Measurements from ENCODE around the gene METTL9.
"Not testable (repeated sequence)": the region's sequence is repeated elsewhere in the genome, so short reads cannot be mapped to it uniquely, and the experiment has no call there.

The METTL9 gene

GRCh38 chr16:21611198-21611555, 11.8 kb downstream of the METTL9 start:
- DNase-seq: no peak

- DNase-seq: no peak
Observed at GRCh38 chr16:21611556-21612384, 12.4 kb downstream of the METTL9 start.

- DNase-seq: no peak
Observed at GRCh38 chr16:21613361-21613760, 14.0 kb downstream of the METTL9 start.

- DNase-seq: no peak
Observed at GRCh38 chr16:21613781-21614180, 14.4 kb downstream of the METTL9 start.

GRCh38 chr16:21614896-21615295, 15.5 kb downstream of the METTL9 start:
- DNase-seq: no peak

- DNase-seq: no peak
Observed at GRCh38 chr16:21617607-21618006, 18.2 kb downstream of the METTL9 start.

- DNase-seq: no peak
Observed at GRCh38 chr16:21618281-21618680, 18.9 kb downstream of the METTL9 start.

- DNase-seq: no peak
Observed at GRCh38 chr16:21619765-21620425, 20.5 kb downstream of the METTL9 start.

- DNase-seq: no peak
Observed at GRCh38 chr16:21620592-21620991, 21.2 kb downstream of the METTL9 start.

GRCh38 chr16:21622545-21622944, 23.2 kb downstream of the METTL9 start:
- no peak for DNase-seq

GRCh38 chr16:21625026-21625425, 25.6 kb downstream of the METTL9 start:
- DNase-seq: no peak

GRCh38 chr16:21626659-21627277, 27.4 kb downstream of the METTL9 start:
- no peak for DNase-seq

- DNase-seq: no peak
Observed at GRCh38 chr16:21628121-21628726, 28.8 kb downstream of the METTL9 start.

- no peak for DNase-seq
Observed at GRCh38 chr16:21628772-21629171, 29.4 kb downstream of the METTL9 start.

GRCh38 chr16:21629616-21630539, 30.5 kb downstream of the METTL9 start:
- DNase-seq: not testable (repeated sequence)

- DNase-seq: not testable (repeated sequence)
Observed at GRCh38 chr16:21630866-21631265, 31.5 kb downstream of the METTL9 start.

GRCh38 chr16:21631376-21631775, 32.0 kb downstream of the METTL9 start:
- DNase-seq: not testable (repeated sequence)

GRCh38 chr16:21631951-21632575, 32.7 kb downstream of the METTL9 start:
- not testable (repeated sequence) for DNase-seq

GRCh38 chr16:21634216-21634615, 34.8 kb downstream of the METTL9 start:
- no peak for DNase-seq

GRCh38 chr16:21635694-21636093, 36.3 kb downstream of the METTL9 start:
- not testable (repeated sequence) for DNase-seq

GRCh38 chr16:21637032-21637968, 37.9 kb downstream of the METTL9 start:
- DNase-seq: no peak
